VCaP (cell line): ENCODE measurements around the gene FOXB1.

Experiments
- H3K27ac ChIP-seq: fragments of 450-650 bp; 2 replicates; pipeline ENCODE4 v1.5.1; 2017
- TF ChIP-seq, protein P1 (sequence below): fragments of 450-650 bp; conservative IDR thresholded peaks from 2 replicates; pipeline ENCODE4 v1.5.1; 2017; ENCODE audit warnings: mild to moderate bottlenecking, moderate library complexity

Gene FOXB1

DNA sequence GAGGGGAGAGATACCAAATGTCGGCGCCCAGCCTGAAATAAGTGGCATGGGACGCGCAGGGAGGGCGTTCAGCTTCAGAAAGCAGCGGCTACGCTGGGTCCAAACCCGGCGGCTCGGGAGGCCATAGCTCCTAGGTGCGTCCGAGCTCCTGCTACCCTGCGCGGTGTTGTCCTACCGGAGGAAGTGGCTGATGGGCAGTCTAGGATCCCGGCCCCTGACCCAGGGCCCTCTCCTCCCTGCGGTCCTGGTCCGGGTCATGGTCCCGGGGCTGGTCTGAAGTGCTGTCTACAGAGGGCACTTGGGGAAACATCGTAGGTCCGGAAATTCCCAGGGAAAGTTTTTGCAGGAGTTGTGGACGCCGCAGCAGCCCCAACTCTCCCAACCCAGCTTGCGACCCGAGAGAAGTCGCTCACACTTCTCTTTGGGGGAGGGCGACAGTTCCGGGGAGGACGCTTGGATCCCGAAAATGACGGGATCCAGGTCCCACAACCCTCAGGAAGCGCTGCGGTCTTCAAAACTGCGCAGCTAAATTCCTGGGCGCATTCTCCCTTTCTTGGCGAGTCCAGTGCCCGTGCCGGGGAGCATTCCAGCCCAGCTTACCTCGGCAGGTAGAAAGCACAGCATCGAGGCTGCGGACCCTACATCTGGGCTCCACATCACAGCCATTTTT, 9.1 kb upstream of the FOXB1 start:
- H3K27ac ChIP-seq: no peak overlapping the region
- TF ChIP-seq, protein P1, sequence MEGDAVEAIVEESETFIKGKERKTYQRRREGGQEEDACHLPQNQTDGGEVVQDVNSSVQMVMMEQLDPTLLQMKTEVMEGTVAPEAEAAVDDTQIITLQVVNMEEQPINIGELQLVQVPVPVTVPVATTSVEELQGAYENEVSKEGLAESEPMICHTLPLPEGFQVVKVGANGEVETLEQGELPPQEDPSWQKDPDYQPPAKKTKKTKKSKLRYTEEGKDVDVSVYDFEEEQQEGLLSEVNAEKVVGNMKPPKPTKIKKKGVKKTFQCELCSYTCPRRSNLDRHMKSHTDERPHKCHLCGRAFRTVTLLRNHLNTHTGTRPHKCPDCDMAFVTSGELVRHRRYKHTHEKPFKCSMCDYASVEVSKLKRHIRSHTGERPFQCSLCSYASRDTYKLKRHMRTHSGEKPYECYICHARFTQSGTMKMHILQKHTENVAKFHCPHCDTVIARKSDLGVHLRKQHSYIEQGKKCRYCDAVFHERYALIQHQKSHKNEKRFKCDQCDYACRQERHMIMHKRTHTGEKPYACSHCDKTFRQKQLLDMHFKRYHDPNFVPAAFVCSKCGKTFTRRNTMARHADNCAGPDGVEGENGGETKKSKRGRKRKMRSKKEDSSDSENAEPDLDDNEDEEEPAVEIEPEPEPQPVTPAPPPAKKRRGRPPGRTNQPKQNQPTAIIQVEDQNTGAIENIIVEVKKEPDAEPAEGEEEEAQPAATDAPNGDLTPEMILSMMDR: no peak

DNA sequence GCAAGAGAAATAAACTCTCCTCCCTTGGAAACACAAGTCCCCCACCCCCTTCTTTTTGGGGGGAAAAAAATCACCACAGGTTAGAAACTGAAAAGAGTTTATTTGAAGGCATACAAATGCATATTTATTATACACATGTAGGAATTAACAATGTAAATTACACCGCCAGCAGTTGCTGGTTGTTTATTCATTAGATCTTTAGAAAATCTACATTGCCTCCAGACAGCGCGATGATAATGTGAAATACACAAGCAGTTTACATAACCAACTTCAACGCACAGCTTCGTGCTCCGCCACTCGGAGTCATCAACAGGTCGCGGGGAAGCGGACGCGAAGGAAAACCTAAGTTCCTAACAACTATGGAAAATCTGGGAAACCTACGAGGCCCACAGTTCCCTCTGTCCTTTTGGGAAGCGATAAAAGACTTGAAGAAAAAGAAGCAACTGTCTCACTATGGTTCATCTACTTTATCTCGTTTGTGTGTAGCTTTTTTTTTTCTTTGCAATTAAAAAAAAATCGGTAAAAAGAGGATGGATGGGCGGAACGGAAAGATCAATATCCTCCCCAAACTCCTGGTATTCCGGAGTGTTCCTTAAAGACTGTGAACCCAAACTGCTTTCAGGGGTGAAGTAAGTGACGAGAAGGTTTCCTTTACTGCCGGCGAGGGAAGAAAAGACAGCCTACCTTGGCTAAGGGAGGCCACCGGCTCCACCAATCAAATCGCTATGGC, 8.4 kb upstream of the FOXB1 start:
- no peak overlapping the region for H3K27ac ChIP-seq

DNA sequence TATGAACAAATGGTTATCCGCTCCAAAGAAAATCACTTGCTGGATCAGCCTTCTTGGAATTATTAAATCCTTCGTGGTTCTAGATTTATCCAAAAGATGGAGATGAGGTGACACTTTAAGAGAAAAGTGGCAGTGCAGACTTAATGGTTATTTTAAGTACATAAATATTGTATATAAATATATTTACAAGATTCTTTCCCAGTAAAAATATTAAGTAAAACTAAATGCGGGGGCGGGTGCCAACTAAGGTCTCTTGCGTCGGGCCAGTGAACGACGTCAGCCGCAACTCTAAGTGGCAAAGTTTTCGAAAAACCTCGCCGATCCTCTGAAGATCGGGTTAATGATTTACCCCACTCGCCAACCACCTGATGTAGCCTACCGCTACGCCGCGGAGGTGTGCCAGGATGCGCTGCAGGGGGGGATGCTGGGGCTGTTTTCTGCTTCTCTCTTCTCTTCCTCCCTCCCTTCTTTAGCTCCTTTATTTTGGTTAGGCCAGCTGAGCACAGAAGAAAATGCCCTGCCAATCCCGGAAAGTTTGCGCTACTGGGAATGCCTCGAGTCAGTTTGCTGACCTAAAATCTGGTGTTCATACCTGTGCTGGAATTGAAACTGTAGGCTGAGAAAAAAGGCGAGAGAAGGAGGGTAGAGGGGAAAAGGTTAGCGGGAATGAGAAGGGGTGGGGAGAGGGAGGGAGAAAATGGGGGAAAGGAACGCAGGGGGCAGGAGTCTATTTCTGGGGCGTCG, 7.6 kb upstream of the FOXB1 start:
- no peak overlapping the region for H3K27ac ChIP-seq
- TF ChIP-seq, protein P1: no peak

More for the DNA sequence above, 8.4 kb upstream of the FOXB1 start:
- TF ChIP-seq, protein P1: no peak

DNA sequence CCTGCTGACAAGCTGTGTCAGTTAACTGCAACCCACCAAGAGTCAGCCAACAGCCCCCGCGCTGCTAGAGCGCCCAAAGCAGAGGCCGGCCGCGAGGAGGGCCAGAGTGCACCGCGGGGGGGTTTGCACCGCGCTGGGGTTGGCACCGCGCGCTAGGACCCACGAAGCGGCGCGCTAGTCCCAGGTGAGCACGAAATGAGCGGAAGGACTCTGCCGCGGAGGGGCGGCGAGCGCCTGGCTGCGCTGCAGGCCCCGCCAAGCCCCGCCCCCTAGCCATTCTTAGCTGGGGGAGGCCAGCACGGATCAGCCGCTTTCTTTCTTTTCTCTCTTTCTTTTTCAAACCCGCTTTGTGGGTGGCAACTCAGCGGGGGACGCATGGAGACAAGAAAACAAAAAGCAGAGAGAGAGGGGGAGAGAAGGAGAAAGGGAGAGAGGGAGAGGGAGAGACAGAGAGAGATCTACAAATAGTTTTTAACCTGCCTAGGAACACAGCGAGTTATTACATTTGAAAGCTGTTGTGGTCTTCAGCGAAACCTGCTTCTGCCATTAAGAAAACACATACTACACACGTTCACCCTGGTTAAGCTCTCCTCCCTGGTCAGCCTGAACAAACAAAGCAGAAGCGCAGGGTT, 6.9 kb upstream of the FOXB1 start:
- TF ChIP-seq, protein P1: peak; percentile 36
- H3K27ac ChIP-seq: peak overlapping the region; percentile 16; the same call in 1 of the 2 replicates

DNA sequence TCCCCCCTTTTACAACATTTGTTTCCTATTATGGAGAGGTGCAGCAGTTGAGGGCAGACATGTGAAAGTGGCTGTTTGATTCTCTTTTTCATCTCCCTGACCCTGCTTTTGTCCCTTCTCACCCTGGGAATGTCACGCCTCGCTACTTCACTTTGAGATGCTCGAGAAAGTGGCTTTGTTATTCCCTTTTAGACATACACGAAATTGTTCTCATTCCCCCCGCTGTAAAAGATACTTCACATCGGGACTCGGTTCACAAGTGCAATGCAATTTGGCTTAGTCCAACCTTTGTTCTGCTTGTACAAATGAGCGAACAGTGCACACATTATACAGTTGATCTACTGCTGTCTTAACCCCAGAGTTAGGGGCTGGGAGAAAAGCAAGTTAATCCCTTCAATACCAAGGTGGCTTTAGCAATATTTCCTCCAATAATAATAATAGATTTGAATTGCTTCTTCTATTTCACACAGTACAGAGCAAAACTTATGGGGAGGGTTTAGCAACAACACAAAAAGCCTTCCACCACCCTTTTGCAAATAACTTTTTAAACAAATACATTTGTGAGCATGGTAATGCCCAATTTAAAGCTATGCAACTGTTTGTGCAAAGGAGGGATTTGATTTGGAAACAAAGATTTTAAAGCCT, 5.7 kb upstream of the FOXB1 start:
- TF ChIP-seq, protein P1: no peak
- H3K27ac ChIP-seq: no peak overlapping the region

DNA sequence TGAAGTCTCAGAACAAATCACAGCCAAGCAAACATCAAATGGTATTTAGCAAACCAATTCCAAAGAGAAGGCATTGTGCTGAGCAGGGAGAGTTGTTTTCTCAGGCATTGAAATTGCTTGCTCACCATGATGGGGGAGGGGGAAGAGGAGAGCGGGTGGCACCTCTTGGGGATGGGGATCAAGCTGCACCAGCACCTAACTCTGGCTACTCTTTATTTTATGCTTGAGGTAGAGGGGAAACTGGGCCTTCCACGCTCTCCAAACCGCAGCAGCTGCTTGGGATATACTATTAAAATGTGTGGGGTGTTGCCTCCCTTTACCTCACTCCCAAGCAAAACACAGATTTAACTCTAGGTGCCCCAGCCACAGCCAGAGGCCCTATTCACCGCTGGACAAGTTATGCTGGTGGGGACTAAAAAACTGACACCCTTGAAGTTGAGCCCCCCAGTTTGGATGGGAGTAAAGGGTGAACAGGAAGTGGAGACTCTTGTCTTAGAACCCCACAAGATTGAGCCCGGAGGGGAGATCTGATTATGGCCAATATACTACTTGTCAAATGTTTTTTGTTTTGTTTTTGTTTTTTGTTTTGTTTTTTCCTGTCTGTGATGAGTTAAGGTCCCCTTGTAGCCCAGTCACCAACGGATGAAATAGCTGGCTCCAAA, 5.0 kb upstream of the FOXB1 start:
- no peak overlapping the region for H3K27ac ChIP-seq
- TF ChIP-seq, protein P1: no peak
